CD4-positive, alpha-beta T cell (primary cell): Measurements from ENCODE around the gene ALOX5AP. TPM values are rescaled to one million over a fixed set of nuclear protein-coding genes. Genes with fewer than 3 reads are reported as not detected.

Source experiments
- ATAC-seq: fragments of 200-7000 bp; cut with Tn5 transposase; one replicate; pipeline ENCODE4 v1.10.0; 2022; ENCODE audit warnings: mild to moderate bottlenecking; ENCODE audit not compliant: poor library complexity
- CTCF ChIA-PET: fragments of 350-600 bp; sonication (Branson Sonifier 250); formaldehyde crosslinking; loops from one replicate; lab custom pipeline; 2021; ENCODE audit warnings: antibody characterized with exemption, inconsistent platforms; lab: Charles Lee
- POLR2A ChIA-PET: fragments of 350-600 bp; sonication (Branson Sonifier 250); formaldehyde crosslinking; loops from one replicate; lab custom pipeline; 2021; ENCODE audit warnings: antibody characterized with exemption, inconsistent platforms; lab: Charles Lee
- DNase-seq, 14 experiments: peaks; one replicate each; pipeline ENCODE4 v3.0.0-alpha.2; 2013 to 2020; ENCODE audit warnings: mixed read lengths in 2 of 14
- H3K27ac ChIP-seq, 2 donors: one replicate each; pipeline versions ENCODE4 v1.5.1 to v1.7.0; 2013; ENCODE audit warnings: low read length in 2 of 2, low read depth in 1 of 2, mild to moderate bottlenecking in 1 of 2
- H3K27me3 ChIP-seq, 2 experiments: 1 replicate in 1 of 2; 2 replicates in 1 of 2; pipeline versions ENCODE4 v1.6.1 to v1.7.0; 2013; ENCODE audit warnings: low read length in 2 of 2, control low read depth in 1 of 2, mild to moderate bottlenecking in 1 of 2, moderate library complexity in 1 of 2; ENCODE audit not compliant: insufficient read depth in 2 of 2, control insufficient read depth in 1 of 2
- H3K36me3 ChIP-seq: one replicate; pipeline ENCODE4 v1.6.1; 2013; ENCODE audit warnings: low read length, control low read depth; ENCODE audit not compliant: insufficient read depth
- H3K4me1 ChIP-seq: one replicate; pipeline ENCODE4 v1.6.1; 2013; ENCODE audit warnings: low read length, control low read depth; ENCODE audit not compliant: insufficient read depth
- H3K4me3 ChIP-seq: one replicate; pipeline ENCODE4 v1.5.1; 2013; ENCODE audit warnings: mild to moderate bottlenecking, low read length, moderate library complexity
- H3K9me3 ChIP-seq, 2 experiments: 1 replicate in 1 of 2; 2 replicates in 1 of 2; pipeline versions ENCODE4 v1.6.1 to v1.7.0; 2013; ENCODE audit warnings: low read length in 2 of 2, mild to moderate bottlenecking in 2 of 2, control low read depth in 1 of 2, moderate library complexity in 1 of 2; ENCODE audit not compliant: control insufficient read depth in 1 of 2, insufficient read depth in 1 of 2
- H3K27ac Mint-ChIP-seq: one replicate; pipeline ENCODE4 v1.8.0; 2020; ENCODE audit warnings: mixed read lengths
- H3K27me3 Mint-ChIP-seq: one replicate; pipeline ENCODE4 v1.8.0; 2021; ENCODE audit warnings: mixed read lengths
- H3K36me3 Mint-ChIP-seq: one replicate; pipeline ENCODE4 v1.8.0; 2021; ENCODE audit warnings: low read depth, mixed read lengths
- H3K4me1 Mint-ChIP-seq: one replicate; pipeline ENCODE4 v1.8.0; 2021; ENCODE audit warnings: low read depth, mixed read lengths
- H3K4me3 Mint-ChIP-seq: one replicate; pipeline ENCODE4 v1.8.0; 2020; ENCODE audit warnings: mild to moderate bottlenecking, mixed read lengths
- H3K9me3 Mint-ChIP-seq: one replicate; pipeline ENCODE4 v1.8.0; 2020; ENCODE audit warnings: mixed read lengths
- intact Hi-C, 2 experiments: fragments of 100-400 bp; cut with DNase I in 1 of 2; cut with micrococcal nuclease in 1 of 2; formaldehyde crosslinking; loops; one replicate each; pipeline versions ENCODE4 v1.15.1 to v1.9.0; 2023 to 2025; cut with DNase I, micrococcal nuclease
- total RNA-seq, 174 experiments: library from RNA in 2 of 174; stranded (reverse) in 2 of 174; gene quantifications; one replicate each; pipeline ENCODE4 v1.2.3 and lab custom pipeline; 2021 to 2026
- TF ChIP-seq, protein P1 (sequence below): fragments of 200-600 bp; IDR thresholded peaks from one replicate; pipeline ENCODE4 v1.8.0; 2022; ENCODE audit warnings: antibody characterized with exemption, mild to moderate bottlenecking

ALOX5AP gene
- total RNA-seq, 2 experiments from 2014 or later = 16.5 to 19.0 TPM

- ChIA-PET POLR2A (no interaction called here), CTCF (interaction anchor here (1.4 kb wide), 1 partner anchor 10 kb away, joined by 4 read pairs; no protein-coding TSS in a partner anchor)
- Histone ChIP-seq H3K27me3 (no peaks in the 10 kb centered on the region), H3K4me1 (peaks cover 5% of the 10 kb centered on the region), H3K36me3 (no peaks in the 10 kb centered on the region), H3K9me3 (no peaks in the 10 kb centered on the region), H3K27ac (no peak overlapping the region), H3K4me3 (no peak overlapping the region)
- Mint-ChIP-seq H3K36me3 (no peaks in the 10 kb centered on the region), H3K4me1 (peaks cover 10% of the 10 kb centered on the region), H3K27me3 (peaks cover 19% of the 10 kb centered on the region), H3K27ac (no peak overlapping the region), H3K4me3 (no peak overlapping the region), H3K9me3 (no peaks in the 10 kb centered on the region)
- intact Hi-C loops = no loop called here
- ATAC-seq (no peak), DNase-seq (no peak)
- TF ChIP-seq, protein P1, sequence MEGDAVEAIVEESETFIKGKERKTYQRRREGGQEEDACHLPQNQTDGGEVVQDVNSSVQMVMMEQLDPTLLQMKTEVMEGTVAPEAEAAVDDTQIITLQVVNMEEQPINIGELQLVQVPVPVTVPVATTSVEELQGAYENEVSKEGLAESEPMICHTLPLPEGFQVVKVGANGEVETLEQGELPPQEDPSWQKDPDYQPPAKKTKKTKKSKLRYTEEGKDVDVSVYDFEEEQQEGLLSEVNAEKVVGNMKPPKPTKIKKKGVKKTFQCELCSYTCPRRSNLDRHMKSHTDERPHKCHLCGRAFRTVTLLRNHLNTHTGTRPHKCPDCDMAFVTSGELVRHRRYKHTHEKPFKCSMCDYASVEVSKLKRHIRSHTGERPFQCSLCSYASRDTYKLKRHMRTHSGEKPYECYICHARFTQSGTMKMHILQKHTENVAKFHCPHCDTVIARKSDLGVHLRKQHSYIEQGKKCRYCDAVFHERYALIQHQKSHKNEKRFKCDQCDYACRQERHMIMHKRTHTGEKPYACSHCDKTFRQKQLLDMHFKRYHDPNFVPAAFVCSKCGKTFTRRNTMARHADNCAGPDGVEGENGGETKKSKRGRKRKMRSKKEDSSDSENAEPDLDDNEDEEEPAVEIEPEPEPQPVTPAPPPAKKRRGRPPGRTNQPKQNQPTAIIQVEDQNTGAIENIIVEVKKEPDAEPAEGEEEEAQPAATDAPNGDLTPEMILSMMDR = no peak
Observed at GRCh38 chr13:30698488-30699005, 36.8 kb upstream of the ALOX5AP start.

- DNase-seq = no peak
- H3K4me3 Mint-ChIP-seq = no peak overlapping the region
- H3K4me1 Mint-ChIP-seq = peaks cover 10% of the 10 kb centered on the region
- H3K4me1 ChIP-seq = peaks cover 5% of the 10 kb centered on the region
- H3K36me3 Mint-ChIP-seq = no peaks in the 10 kb centered on the region
- H3K27ac Mint-ChIP-seq = no peak overlapping the region
- intact Hi-C loops = no loop called here
- H3K9me3 Mint-ChIP-seq = no peaks in the 10 kb centered on the region
- CTCF ChIA-PET = no interaction called here
- TF ChIP-seq, protein P1 = no peak
- no peaks in the 10 kb centered on the region for H3K9me3 ChIP-seq
- H3K36me3 ChIP-seq = no peaks in the 10 kb centered on the region
- peaks cover 13% of the 10 kb centered on the region for H3K27me3 Mint-ChIP-seq
- H3K27me3 ChIP-seq = no peaks in the 10 kb centered on the region
- no peak overlapping the region for H3K4me3 ChIP-seq
- H3K27ac ChIP-seq = no peak overlapping the region
- no peak for ATAC-seq
- POLR2A ChIA-PET = no interaction called here
Observed at GRCh38 chr13:30700364-30700763, 35.0 kb upstream of the ALOX5AP start.

GRCh38 chr13:30702006-30702405 is 33.3 kb upstream of the ALOX5AP start:
- H3K36me3 Mint-ChIP-seq = no peaks in the 10 kb centered on the region
- Histone ChIP-seq H3K36me3 (no peaks in the 10 kb centered on the region), H3K27ac (no peak overlapping the region), H3K27me3 (no peaks in the 10 kb centered on the region), H3K9me3 (no peaks in the 10 kb centered on the region), H3K4me3 (no peak overlapping the region), H3K4me1 (no peaks in the 10 kb centered on the region)
- H3K9me3 Mint-ChIP-seq = no peaks in the 10 kb centered on the region
- no peaks in the 10 kb centered on the region for H3K4me1 Mint-ChIP-seq
- no peak for DNase-seq
- TF ChIP-seq, protein P1 = no peak
- ChIA-PET POLR2A (no interaction called here), CTCF (no interaction called here)
- no peak overlapping the region for H3K27ac Mint-ChIP-seq
- ATAC-seq = no peak
- peaks cover 5% of the 10 kb centered on the region for H3K27me3 Mint-ChIP-seq
- intact Hi-C loops = no loop called here
- no peak overlapping the region for H3K4me3 Mint-ChIP-seq
